GM12891 (cell line): ENCODE measurements around the gene ASB9.
"Not testable (repeated sequence)": the region's sequence is repeated elsewhere in the genome, so short reads cannot be mapped to it uniquely, and the experiment has no call there.

ENCODE experiments used
- DNase-seq: peaks from one replicate; pipeline ENCODE4 v3.0.0; 2011; ENCODE audit warnings: low spot score; ENCODE audit not compliant: insufficient read length
- FAIRE-seq: peaks from 2 replicates; lab custom pipeline; 2011; peaks lifted over from hg19 to GRCh38; lab: Jason Lieb, UNC
- PAX5 ChIP-seq: IDR thresholded peaks from 2 replicates; pipeline ENCODE4 v1.6.1; 2011; ENCODE audit warnings: low read length, moderate library complexity, mild to moderate bottlenecking; ENCODE audit not compliant: insufficient read depth, severe bottlenecking
- POLR2A ChIP-seq: IDR thresholded peaks from 2 replicates; pipeline ENCODE4 v1.6.1; 2011; ENCODE audit warnings: low read depth, low read length, control low read depth
- POLR2AphosphoS5 ChIP-seq: IDR thresholded peaks from 2 replicates; pipeline ENCODE4 v1.6.1; 2011; ENCODE audit warnings: low read depth, low read length, control low read depth
- POU2F2 ChIP-seq: IDR thresholded peaks from 2 replicates; pipeline ENCODE4 v1.6.1; 2011; ENCODE audit warnings: low read depth, mild to moderate bottlenecking, control low read depth, low read length, moderate library complexity
- SPI1 ChIP-seq: IDR thresholded peaks from 2 replicates; pipeline ENCODE4 v1.6.1; 2011; ENCODE audit warnings: low read depth, low read length, control low read depth
- TAF1 ChIP-seq: IDR thresholded peaks from 2 replicates; pipeline ENCODE4 v1.6.1; 2011; ENCODE audit warnings: low read depth, low read length, control low read depth

Gene ASB9

GRCh38 chrX:15215366-15215765, 54.5 kb downstream of the ASB9 start:
- no peak for DNase-seq
- no peak for FAIRE-seq
- TF ChIP-seq POLR2A (no peak), TAF1 (no peak), PAX5 (no peak), POLR2AphosphoS5 (no peak), POU2F2 (no peak), SPI1 (no peak)

- no peak for FAIRE-seq
- TF ChIP-seq POU2F2 (no peak), TAF1 (no peak), PAX5 (no peak), POLR2AphosphoS5 (no peak), SPI1 (no peak), POLR2A (no peak)
- no peak for DNase-seq
Observed at GRCh38 chrX:15214588-15214987, 55.3 kb downstream of the ASB9 start.

GRCh38 chrX:15209096-15209495, 60.8 kb downstream of the ASB9 start:
- DNase-seq (no peak), FAIRE-seq (no peak)
- TF ChIP-seq TAF1 (no peak), SPI1 (no peak), POU2F2 (no peak), PAX5 (no peak), POLR2A (no peak), POLR2AphosphoS5 (no peak)

GRCh38 chrX:15207994-15208393, 61.9 kb downstream of the ASB9 start:
- no peak for FAIRE-seq
- no peak for DNase-seq
- TF ChIP-seq TAF1, result no peak

GRCh38 chrX:15207384-15207783, 62.5 kb downstream of the ASB9 start:
- FAIRE-seq (no peak), DNase-seq (no peak)
- TF ChIP-seq POLR2A (no peak), SPI1 (no peak), TAF1 (no peak), POU2F2 (no peak), POLR2AphosphoS5 (no peak), PAX5 (no peak)

GRCh38 chrX:15206306-15206705, 63.6 kb downstream of the ASB9 start:
- DNase-seq (no peak), FAIRE-seq (no peak)
- TF ChIP-seq POU2F2 (no peak), PAX5 (no peak), TAF1 (no peak), POLR2AphosphoS5 (no peak), SPI1 (no peak), POLR2A (no peak)

- peak; percentile 81 for FAIRE-seq
- DNase-seq, result no peak
- TF ChIP-seq SPI1 (0 out of 2 replicates have a peak, but pooled peaks have one; percentile 25), PAX5 (no peak)
Observed at GRCh38 chrX:15204130-15204751, 65.6 kb downstream of the ASB9 start.

GRCh38 chrX:15203694-15204093, 66.2 kb downstream of the ASB9 start:
- DNase-seq (no peak), FAIRE-seq (no peak)
- no peak for TF ChIP-seq POU2F2
- TF ChIP-seq SPI1, result no peak
- no peak for TF ChIP-seq POLR2AphosphoS5
- no peak for TF ChIP-seq PAX5
- TF ChIP-seq POLR2A, result no peak
- no peak for TF ChIP-seq TAF1

- FAIRE-seq, result peak; percentile 38
- no peak for TF ChIP-seq SPI1
- no peak for TF ChIP-seq POLR2A
- TF ChIP-seq PAX5, result no peak
- DNase-seq, result no peak
Observed at GRCh38 chrX:15202454-15203177, 67.3 kb downstream of the ASB9 start.

GRCh38 chrX:15200871-15201270, 69.0 kb downstream of the ASB9 start:
- no peak for TF ChIP-seq POU2F2
- no peak for TF ChIP-seq TAF1
- TF ChIP-seq POLR2AphosphoS5, result no peak
- no peak for TF ChIP-seq SPI1
- no peak for TF ChIP-seq PAX5
- no peak for TF ChIP-seq POLR2A
- no peak for FAIRE-seq
- no peak for DNase-seq

GRCh38 chrX:15198608-15199202, 71.2 kb downstream of the ASB9 start:
- not testable (repeated sequence) for DNase-seq, FAIRE-seq
